Activated effector memory CD4-positive, alpha-beta T cell treated with anti-CD3 and anti-CD28 coated beads, Interleukin-2, amount 50 U/mL, for 16 hours (primary cell): ENCODE results near the gene BICD2.

Experiments
- DNase-seq: peaks from one replicate; pipeline ENCODE4 v3.0.0-alpha.2; 2020

Gene BICD2

DNA sequence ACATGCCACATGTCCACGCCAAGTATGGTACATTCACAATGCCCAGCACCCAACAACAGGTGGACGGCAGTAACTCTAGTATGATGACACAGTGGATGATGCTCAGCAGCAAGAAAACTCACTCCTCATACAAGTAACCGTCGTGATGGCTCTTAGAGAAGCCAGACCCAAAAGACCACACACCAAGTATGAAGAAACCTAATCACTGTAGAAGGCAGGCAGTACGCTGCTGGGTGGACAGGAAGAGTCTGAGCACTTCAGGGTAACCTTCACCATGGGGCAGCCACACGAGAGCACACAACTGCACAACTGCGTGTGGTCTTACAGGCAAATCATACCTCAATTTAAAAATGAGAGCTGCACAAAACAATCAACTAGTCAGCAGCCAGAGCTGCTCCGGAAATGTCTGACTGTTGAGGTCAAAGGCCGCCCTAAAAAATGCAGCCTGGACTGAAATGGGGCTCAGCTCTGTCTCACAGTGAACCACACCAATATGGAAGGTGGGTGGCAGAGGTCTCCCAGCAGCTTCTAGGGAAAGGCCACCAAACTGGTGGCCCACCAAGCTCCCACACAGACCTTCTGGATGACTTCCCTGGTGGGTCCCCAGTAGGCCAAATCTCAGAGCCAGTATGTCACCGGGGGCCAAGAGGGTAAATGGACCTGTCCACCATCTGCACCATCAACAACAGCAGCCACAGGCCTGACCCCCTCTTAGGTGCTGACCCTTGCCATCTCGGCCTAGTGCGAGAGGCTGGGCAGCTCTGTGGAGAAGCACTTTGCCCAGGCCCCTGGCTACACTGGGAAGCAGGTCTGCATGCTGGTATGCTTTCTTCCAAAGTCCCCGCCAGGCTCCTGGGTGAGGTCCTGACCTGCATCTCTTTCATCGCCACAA lies 17.8 kb downstream of the BICD2 start:
- DNase-seq, result peak; percentile 57

DNA sequence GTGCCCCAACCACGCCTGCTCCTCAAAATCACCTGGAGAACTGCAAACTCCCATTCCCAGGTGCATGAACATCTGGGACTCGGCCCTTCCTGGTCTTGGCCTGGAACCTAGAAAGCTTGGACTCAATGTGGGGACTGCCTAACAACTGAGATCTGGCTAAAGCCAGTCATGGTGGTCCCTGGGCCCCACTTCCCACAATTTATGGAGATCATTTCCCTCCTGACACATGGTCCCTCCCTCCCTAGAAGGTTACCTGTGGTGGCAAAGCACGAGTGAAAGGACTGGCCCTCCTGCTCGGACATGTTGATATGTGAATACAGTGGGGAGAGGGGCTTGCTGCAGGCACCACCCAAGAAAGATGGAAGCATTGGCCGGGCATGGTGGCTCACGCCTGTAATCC lies 18.8 kb downstream of the BICD2 start:
- peak; percentile 36 for DNase-seq

DNA sequence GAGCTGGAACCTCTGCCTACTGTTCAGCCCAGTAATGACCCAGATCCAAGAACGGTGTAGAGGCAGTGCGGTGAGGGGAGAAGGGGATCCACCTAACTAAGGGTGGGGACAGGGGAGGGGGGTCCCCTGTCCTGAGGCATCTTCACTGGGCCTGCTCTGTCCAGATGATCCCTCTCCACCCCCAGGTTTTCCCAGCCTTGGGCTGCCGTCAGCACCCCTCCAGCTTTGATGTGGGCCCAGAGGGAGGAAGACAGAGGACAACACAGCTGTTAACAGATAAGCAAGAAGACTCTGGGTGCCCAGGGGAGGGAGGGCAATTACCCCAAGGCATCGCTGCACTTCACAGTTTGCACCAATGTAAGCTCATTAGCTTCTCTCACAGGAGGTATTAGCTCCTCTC lies 19.3 kb downstream of the BICD2 start:
- peak; percentile 41 for DNase-seq

DNA sequence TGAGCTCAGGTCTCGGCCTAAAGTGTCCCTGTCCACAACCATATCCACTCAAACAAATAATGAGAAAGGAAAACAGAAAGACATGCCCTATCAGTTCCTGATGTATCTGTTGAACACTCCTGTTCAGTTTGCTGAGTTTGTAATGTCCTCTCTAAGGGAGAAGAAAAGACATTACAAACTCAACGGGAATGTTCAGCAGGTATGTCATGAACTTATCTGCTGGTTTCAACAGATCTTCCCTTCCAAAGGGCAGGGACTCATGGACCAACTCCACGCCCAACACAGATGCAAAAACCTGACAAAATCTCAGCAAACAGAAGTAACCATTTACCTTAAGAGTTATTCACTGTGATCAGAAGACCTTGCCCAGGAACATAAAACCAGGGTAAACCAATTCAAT lies 23.7 kb downstream of the BICD2 start:
- DNase-seq, result no peak

DNA sequence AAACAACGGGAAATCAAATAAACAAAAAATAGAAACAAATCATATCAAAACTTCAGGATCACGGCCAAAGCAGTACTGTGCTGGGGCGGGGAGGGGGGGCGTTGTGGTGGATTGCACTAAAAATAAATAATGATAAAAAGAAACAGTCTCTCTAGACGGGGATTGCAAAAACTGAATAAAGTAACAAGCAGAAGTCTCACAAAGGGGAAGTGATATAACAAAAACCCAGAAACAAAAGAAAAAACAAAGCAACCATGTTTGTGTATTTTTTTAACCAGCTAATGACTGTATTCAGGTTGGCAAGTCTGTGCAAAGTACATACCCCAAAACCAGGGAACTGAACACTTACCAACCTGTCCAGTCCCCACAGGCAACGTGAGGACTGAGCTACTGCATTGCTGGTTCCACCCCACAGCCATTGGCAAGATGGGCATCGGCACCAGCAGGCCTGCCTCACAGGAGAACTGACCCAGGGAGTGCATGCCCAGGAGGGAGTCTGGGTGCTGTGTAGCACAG lies 24.1 kb downstream of the BICD2 start:
- peak; percentile 58 for DNase-seq

DNA sequence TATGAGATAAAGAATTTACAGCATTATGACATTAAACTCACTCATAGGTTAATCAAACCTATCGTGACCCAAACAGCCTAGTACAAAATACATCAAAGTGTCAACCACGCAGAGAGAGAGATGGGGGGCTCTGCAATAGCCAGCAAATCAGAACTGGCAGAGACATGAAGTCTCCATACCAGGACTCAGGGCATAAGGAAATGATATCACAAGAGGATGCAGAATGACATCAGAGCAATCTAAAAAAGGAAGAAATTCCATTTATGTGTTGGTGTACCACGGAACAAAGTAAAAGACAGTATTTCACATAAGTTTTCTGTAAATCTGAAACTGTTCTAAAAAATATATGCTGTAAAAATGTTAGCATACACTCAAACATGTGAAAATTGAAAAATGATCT lies 24.6 kb downstream of the BICD2 start:
- no peak for DNase-seq

DNA sequence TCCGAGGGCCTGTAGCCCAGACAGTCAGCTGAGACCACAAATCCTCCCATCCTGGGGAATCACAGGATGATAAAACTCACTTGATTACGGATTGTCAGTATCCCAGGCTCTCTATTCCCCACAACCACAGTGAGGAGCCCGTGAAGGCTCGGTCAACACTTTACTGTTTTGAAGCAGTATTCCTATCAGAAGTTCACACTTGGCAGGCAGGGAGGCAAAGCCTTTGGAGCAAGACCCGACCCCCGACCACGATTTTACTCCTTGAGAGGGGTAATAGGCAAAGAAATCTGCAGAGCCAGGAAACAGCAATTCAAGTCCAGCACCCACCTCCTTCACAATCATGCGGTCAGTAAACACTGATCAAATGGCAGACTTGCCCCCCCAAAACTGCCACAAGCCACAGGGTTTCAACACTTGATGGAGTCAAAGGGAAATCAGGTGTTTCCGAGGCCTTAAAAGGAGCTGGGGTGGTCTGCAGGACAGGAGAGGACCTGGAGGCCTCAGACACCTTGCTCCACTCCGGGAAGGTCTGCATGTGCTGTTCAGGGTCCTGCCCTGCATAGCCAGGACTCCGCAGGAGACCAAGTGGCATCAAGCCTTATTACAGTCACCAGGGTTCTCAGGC lies 25.2 kb downstream of the BICD2 start:
- peak; percentile 37 for DNase-seq

DNA sequence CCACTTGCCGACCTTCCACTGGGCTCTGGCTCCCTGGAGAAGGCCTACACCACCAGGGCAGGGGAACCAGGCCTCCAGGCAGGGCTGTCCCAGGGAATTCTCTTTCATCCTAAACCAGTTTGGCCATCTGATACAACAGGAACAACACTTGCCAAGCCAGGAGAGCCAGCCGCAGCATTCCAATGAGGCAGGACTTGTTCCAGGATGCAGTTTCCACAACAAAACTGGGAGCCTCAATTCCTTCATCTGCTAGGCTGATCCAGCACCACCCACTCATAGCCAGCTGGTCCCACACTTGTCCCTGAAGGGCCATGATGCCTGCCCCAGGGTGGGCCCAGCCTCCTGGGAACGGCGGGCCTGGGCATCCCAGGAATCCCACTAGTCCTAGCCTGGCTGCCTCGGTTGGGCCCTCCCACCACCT lies 26.0 kb downstream of the BICD2 start:
- peak; percentile 38 for DNase-seq

DNA sequence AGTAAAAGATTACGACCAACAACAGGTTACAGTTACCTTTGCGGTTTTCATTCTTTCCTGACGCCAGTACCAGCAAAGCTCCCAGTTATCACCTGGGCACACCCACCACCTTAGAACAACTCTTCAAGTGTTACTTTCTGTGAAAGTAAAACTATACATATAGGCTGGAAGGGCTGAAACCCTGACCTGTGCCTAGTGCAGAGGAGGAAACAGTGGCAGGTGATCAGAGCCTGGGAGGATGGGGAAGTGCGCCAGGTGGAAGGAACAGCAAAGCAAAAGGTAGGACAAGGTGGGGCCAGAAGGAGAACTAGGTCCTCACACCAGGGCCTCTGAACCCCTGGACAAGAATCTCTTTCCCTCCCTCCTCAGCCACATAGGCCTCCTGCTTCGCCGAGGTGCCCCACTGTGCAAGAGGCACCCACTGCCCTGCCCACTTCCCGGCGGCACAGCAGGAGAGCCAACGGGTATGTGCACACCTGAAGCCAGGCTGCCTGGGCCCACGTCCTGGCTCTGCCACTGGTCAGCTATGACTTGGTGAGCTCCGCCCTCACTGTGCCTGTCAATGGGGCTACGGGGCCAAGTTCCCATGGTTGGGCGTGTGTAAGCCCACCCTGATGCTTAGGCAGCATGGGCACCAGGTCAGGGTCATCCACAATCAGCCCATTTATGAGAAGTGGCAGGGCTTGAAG lies 26.9 kb downstream of the BICD2 start:
- DNase-seq, result peak; percentile 46

DNA sequence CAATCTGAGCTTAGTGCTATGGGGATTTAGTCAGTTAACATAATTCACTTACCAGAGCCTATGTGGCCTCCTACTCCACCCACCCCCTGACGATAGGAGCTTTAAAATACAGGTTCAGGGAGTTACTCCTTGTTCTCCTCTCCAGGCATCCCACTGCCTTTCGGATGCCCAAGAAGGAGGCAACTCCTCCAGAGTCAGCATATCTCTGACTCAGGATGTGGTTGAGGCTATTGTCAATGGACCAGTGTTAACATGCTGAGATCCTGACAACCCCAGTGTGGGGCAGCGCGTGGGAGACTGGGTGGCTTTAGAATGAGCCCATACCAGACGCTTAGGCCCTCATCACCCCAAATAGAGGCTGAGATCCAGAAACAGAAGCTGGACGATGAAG lies 27.4 kb downstream of the BICD2 start:
- DNase-seq, result peak; percentile 24

DNA sequence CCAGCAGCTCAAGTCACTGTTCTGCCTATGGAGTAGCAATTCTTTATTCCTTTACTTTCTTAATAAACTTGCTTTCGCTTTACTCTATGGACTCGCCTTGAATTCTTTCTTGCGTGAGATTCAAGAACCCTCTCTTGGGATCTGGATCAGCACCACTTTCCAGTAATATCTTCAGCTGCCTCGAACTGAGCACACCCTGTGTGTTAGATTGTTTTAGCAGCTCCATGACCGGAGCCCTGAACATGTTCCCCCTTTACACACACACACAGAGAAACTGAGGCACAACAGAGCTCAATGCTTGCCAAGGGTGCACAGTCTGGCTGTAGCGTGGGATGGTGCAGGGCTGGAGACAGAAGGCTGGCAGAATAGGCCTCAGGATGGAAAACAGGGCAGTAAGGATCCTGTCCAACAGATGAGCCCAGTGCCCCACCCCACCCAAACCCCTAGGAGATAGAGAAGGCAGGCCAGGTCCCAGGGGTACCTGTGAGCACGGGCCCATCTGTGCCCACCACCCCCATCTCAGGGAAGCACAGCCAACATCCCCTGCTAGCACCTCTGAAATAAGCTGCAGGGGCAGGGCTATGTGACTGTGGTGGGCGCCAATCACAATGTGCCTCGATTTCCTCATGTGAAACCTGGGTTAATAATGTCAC lies 27.9 kb downstream of the BICD2 start:
- DNase-seq, result peak; percentile 16

DNA sequence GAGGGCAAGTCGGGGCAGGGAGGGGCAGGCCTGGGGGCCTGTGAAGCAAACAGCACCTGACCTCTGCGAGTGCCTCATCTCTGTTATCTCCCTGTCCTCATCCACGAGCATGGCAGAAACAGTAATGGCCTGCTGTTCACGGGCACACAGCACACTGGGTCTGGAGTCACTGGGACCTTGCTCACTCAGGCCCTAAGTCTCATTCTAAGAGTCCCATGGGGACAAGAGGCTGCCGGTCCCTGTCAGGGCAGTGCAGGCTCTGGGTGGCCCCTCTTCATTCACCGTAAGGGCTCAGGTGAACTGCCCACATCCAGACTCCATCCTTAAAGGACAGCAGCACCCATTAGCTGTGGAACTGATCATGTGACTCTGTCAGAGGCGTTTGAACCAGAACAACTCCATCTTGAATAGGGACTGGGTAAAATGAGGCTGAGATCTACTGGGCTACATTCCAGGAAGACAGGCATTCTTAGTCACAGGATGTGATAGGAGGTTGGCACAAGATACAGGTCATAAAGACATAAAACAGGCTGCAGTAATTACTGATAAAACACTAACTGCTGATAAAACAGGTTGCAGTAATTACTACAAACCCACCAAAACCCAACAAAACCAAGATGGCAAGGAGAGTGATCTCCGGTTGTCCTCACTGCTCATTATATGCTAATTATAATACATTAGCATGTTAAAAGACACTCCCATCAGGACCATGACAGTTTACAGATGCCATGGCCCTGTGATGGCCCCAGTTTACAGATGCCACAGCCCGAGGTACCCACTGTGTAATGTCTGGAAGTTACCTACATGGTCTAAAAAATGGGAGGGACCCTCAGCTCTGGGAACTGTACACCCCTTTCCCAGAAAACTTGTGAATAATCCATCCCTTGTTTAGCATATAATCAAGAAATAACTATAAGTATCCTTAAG lies 28.7 kb downstream of the BICD2 start:
- peak; percentile 30 for DNase-seq

DNA sequence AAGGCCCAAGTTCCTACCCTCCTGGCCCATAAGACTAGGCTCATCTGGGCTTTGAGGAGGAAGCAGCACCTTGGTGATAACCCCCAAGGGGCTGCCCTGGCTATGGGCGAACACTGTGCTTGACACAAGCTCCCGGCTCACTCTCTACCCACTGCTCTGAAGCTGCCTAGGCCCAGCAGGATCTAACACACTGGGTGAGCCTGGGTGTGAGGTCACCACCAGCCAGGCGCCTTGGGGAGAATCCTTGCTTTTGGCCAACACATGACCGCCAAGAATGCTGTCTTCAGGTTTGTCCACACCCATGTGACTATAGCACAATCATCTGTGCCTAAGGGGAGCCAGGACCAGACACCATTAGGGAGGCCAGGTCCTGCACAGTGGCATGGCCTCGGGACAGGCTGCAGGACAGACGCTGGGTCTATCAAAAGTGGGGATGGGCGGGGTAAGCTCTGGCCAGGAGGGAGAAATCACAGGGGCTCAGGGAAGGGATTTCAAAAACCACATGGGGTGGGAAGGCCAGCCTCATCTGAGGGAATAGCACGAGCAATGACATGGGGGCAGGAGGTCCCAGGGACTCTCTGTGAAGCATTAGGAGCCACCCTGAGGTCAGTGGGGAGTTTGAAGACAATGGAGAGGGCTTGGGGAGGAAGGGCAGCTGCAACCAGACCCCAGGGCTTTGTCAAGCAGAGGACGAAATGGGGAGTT lies 29.6 kb downstream of the BICD2 start:
- DNase-seq, result peak; percentile 57

DNA sequence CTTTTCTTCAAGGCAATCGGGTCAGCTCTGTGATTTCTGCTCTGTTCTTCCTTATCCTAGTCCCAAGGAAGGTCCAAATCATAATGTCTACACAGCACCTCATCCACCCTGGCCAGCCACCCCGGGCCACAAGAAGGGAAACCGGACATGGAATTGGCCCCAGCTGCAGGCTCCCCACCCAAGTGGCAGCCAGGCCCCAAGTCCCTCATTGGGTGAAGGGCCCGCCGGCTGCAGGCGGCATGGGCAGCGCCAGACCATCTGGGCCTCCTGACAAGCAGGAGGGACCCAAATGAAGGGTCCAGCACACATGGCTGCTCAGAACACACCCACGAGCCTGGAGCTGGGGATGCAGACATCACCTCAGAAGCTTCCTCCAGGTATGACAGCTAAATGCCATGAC lies 33.7 kb downstream of the BICD2 start:
- peak; percentile 50 for DNase-seq

DNA sequence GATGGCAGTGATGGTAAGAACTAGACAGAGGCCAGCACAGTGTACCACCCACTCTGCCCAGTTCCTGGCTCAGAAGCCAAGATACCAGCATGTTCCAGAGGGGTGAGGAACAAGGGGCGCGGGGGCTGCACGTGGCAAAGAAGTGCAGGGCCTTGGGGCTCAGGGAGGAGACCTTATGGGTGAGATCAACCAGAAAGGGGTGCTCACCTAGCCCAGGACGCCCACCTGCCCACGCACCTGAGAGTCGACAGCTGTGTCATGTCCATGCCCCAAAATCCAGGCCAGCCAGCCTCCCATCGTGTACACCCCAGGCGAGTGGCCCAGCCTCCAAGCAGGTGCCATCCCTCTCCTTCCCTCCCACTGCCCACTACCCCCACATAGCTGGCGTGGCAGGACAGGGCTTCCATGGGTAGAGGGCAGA lies 34.9 kb downstream of the BICD2 start:
- peak; percentile 51 for DNase-seq

DNA sequence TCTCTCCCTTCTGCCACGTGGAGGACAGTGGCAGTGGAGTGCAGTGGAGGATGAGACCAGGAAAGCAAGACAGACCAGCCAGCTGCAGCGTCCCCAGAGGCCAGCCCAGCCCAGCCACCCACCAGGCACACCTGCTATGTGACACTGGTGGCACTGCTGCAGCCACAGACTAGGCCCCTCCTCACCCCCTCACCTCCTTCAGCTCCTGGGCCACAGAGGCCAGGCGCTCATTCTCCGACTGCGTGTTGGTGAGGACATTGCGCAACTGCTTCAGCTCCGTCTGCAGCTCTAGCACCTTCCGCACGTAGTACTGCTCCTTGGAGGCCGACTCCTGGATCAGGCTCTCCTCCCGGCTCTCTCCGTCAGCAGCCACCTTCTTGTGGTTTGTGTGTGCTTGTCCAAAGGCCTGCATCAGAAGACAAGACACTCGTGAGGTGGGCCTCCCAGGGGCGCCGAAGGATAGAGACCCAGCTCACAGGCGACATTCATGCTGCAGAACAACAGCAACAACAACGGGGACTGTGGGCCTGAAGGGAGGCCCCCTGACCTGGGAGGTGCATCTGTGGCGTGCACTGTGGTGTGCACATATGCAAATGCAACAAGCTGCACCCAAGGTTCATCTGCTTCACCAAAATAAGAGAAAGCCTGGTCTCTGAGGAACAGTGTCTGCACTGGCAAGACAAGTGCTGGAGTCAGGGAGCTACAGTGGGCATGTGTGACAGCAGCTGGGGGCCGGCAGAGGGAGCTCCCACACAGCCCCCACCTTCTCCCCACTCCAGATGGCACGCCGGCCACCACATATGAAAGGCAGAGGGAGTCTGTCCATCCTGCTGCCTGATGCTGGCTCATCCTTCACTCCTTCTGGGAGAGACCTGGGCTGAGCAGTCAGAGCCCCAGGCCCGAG lies 35.5 kb downstream of the BICD2 start:
- DNase-seq, result peak; percentile 52

DNA sequence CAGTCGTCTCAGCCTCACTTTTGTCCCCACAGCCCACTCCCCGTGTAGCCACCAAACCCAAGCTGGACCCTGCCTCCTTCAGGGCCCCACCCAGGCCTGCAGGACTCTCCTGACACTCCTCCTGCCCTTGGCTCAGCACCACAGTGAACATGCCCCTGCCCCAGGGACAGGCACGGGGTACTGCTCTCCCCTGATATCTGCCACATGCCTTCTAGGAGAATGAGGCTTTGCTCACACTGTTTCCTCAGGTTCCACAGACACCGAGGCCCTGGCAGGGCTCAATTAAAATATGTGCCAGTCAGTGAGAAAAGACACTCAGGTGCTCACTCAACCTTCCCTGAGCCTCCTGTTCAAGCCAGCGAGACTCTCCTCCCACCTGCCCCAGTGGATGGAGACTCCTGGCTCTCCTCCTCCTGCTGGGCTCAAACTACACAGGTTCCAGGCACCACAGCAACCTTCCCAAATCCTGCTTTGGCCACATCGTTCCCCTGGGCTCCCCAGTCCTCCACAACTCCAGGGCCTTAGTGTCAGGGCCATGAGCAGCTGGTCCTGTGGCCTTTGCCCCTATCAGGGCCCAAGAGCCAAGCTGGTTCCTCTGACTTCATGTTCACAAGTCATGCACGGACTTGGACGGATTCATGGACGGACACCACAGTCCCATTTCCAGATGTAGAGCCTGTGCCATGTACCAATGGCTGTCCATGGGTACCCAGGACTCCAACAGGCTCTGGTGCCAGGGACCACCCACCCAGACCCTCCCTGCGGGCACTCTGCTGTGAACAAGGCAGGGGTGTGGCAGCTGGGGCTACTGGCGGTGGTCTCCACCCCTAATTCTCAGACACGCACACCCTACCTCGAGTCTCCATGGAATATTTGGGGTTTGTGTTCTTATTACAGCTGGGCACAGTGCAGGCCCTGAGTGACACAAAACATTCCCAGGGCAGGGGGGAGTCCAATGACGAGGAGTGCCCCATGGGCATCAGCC lies 36.6 kb downstream of the BICD2 start:
- peak; percentile 58 for DNase-seq

DNA sequence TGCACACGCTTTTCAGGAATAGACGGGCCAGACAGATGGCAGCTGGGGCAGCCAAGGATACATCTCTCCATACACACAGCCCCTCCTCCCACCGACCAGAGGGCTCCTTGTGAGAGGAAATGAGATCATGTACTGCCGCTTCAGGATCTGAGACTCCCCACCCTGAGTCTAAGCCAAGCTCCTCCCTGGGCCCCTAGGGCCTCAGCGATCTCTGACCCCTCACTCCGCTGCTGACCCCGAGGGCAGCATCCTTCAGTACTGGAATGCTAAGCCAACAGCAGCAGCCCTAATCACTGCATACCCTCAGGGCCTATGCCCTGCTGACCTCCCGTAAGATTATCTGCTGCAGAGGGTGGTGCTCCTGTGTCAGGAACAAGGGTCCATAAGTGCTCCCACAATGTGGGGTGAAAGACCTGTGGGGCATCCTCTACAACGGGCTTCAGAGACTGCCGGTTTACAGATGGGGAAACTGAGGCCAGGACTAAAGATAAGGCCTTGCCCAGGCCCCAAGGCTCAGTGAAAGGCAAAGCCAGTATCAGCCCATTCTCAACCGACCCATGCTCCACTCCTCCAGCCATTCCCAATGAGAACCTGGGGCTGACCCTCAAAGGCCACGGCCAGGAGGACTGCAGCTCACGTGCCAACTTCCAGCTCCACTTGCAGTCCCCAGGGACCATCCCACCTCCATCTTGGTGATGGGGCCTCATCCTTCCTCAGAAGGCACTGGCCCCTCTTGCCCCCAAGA lies 37.5 kb downstream of the BICD2 start:
- DNase-seq, result no peak
